ENCODE results near the gene GJC1. TPM values are rescaled to one million over a fixed set of nuclear protein-coding genes. Genes with fewer than 3 reads are reported as not detected.

GJC1 gene
- total and polyA plus RNA-seq, 2 donors from 2014 or later, result 1.8 to 6.5 TPM

GRCh38 chr17:44795421-44795820 is 34.7 kb downstream of the GJC1 start:
- Histone ChIP-seq H3K4me1 (ENCODE audit: control insufficient read depth in 2 of 3, insufficient read depth in 2 of 3, low read depth in 1 of 3, low read length in 3 of 3) (no peaks in the 10 kb centered on the region), H3K27me3 (ENCODE audit: control insufficient read depth, insufficient read depth, low read length) (no peaks in the 10 kb centered on the region), H3K36me3 (ENCODE audit: control insufficient read depth in 2 of 3, insufficient read depth in 3 of 3, low read length in 3 of 3) (no peaks in the 10 kb centered on the region), H3K4me3 (ENCODE audit: low read length in 3 of 3) (no peak overlapping the region), H3K9ac (ENCODE audit: low read length in 3 of 3) (no peak overlapping the region), H3K9me3 (ENCODE audit: control insufficient read depth in 2 of 3, insufficient read depth in 1 of 3, low read length in 3 of 3) (no peaks in the 10 kb centered on the region), H3K27ac (ENCODE audit: low read depth in 2 of 2, low read length in 2 of 2) (no peak overlapping the region)
- intact Hi-C loops (cut with DNase I), result no loop called here
- TF ChIP-seq CTCF (IDR thresholded peaks at IDR 0.05; ENCODE audit: borderline replicate concordance, extremely low read depth, insufficient read depth), result no peak
- FAIRE-seq (no peak), DNase-seq (peak in 1 of 5 donors; percentile 18)

GRCh38 chr17:44794851-44795413 is 35.2 kb downstream of the GJC1 start:
- Histone ChIP-seq H3K27ac (ENCODE audit: low read depth in 2 of 2, low read length in 2 of 2) (peak overlapping the region in 1 of 2 donors; percentile 30), H3K4me3 (ENCODE audit: low read length in 3 of 3) (no peak overlapping the region), H3K9ac (ENCODE audit: low read length in 3 of 3) (no peak overlapping the region), H3K9me3 (ENCODE audit: control insufficient read depth in 2 of 3, insufficient read depth in 1 of 3, low read length in 3 of 3) (no peaks in the 10 kb centered on the region), H3K36me3 (ENCODE audit: control insufficient read depth in 2 of 3, insufficient read depth in 3 of 3, low read length in 3 of 3) (no peaks in the 10 kb centered on the region), H3K4me1 (ENCODE audit: control insufficient read depth in 2 of 3, insufficient read depth in 2 of 3, low read depth in 1 of 3, low read length in 3 of 3) (no peaks in the 10 kb centered on the region), H3K27me3 (ENCODE audit: control insufficient read depth, insufficient read depth, low read length) (no peaks in the 10 kb centered on the region)
- intact Hi-C loops (cut with DNase I), result no loop called here
- DNase-seq (peak in 1 of 5 donors; percentile 12), FAIRE-seq (no peak)
- no peak for TF ChIP-seq CTCF (IDR thresholded peaks at IDR 0.05; ENCODE audit: borderline replicate concordance, extremely low read depth, insufficient read depth)

- Histone ChIP-seq H3K36me3 (ENCODE audit: control insufficient read depth in 2 of 3, insufficient read depth in 3 of 3, low read length in 3 of 3) (no peaks in the 10 kb centered on the region), H3K9me3 (ENCODE audit: control insufficient read depth in 2 of 3, insufficient read depth in 1 of 3, low read length in 3 of 3) (no peaks in the 10 kb centered on the region), H3K27ac (ENCODE audit: low read depth in 2 of 2, low read length in 2 of 2) (peak overlapping the region in 1 of 2 donors; percentile 30), H3K4me3 (ENCODE audit: low read length in 3 of 3) (no peak overlapping the region), H3K9ac (ENCODE audit: low read length in 3 of 3) (no peak overlapping the region), H3K27me3 (ENCODE audit: control insufficient read depth, insufficient read depth, low read length) (no peaks in the 10 kb centered on the region), H3K4me1 (ENCODE audit: control insufficient read depth in 2 of 3, insufficient read depth in 2 of 3, low read depth in 1 of 3, low read length in 3 of 3) (no peaks in the 10 kb centered on the region)
- TF ChIP-seq CTCF (IDR thresholded peaks at IDR 0.05; ENCODE audit: borderline replicate concordance, extremely low read depth, insufficient read depth), result no peak
- intact Hi-C loops (cut with DNase I), result no loop called here
- DNase-seq (peak in 1 of 5 donors; percentile 12), FAIRE-seq (no peak)
Measured at GRCh38 chr17:44793885-44794842, 35.9 kb downstream of the GJC1 start.
